ENCODE data around the gene AFDN.

Gene AFDN

DNA sequence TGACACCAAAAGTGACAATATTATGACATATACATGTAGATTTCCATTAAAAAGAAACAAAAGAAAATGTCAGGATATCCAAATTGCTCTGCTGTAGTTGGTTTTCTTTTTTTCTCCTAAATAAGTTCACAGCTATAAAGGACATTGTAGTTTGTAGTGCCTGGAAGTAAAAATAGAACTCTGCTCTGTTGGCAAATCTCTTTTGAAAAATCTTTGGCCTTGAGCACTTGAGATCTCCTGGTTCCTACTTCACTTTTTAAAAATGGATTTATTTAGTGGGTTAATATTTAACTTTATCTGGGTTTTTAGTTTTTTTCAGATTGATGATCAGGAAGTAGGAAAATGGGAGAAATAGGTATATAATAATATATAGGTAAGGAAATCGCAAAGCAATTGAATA, 52.9 kb downstream of the AFDN start:
- DNase-seq = no peak

GRCh38 chr6:167881327-167881726, 54.6 kb downstream of the AFDN start:
- no peak for DNase-seq

GRCh38 chr6:167882244-167882643, 55.5 kb downstream of the AFDN start:
- no peak for DNase-seq

DNA sequence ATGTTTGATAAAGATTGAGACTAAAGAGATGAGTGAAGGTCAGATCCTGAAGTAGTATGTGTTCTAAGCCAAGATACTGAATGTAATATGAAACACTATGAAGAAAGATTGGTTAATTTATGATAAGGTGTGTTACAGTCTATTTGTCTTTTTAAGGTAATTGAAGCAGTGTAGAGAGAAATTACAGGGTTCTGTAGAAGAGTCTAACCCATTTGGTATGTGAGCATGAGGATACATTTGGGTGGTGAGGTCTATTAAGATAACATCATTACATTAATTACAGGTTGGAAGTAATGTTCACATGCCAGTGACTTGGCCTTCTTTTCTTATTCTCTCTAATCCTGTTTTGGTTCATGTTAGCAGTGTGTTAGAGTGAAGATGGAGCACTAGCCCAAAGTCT, 61.4 kb downstream of the AFDN start:
- no peak for DNase-seq

- no peak for DNase-seq
Observed at GRCh38 chr6:167892835-167893815, 66.4 kb downstream of the AFDN start.

GRCh38 chr6:167894965-167895364, 68.3 kb downstream of the AFDN start:
- DNase-seq = no peak

- DNase-seq = no peak
Observed at GRCh38 chr6:167896648-167897047, 69.9 kb downstream of the AFDN start.

DNA sequence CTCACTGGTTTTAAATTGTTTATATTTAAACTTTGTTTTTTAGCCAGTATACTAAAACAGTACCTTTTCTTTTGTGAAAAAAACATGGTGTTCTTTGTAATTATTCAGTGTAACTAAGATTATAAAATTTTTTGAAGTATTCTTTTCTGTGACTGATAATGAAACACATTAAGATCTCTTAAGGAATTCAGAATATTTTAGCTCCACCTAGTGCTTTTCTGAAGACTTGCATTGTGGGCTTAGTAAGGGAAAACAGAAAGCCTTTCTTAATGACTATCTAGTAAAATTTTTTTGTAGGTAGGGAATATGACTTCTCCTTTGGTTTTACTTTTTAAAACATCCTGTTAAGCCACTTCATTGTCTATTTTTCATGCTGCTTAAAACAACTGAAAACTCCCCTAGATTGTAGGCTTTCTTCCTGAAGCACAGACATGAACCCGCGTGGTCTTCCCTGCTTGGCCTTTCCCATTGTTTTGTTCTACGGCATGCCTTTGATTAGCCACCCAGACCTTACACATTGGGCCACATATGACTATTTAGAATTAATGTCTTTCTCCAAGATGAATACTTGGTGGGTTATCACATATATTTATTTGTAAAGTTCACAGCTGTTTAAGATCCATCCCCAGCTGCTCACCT, 72.1 kb downstream of the AFDN start:
- no peak for DNase-seq

GRCh38 chr6:167904791-167905190, 78.1 kb downstream of the AFDN start:
- DNase-seq = no peak

DNA sequence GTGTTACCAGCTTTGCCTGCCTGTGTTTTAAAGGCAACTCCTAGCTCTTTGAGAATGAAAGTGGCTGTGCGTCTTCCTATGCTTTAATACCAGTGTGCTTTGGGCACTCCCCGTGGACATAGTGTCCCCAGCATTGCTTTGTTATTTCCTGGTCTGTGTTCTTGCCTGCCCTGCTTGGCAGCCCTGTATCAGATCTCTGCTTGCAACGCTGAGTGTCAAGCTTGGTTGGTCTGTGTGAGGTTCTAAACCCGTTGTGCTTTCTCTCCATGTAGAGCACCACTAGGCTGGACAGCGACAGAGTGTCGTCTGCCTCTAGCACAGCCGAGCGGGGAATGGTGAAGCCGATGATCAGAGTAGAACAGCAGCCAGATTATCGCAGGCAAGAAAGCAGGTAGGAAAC, 80.2 kb downstream of the AFDN start:
- no peak for DNase-seq

GRCh38 chr6:167907837-167908681, 81.3 kb downstream of the AFDN start:
- DNase-seq = no peak

GRCh38 chr6:167910007-167910406, 83.3 kb downstream of the AFDN start:
- no peak for DNase-seq

DNA sequence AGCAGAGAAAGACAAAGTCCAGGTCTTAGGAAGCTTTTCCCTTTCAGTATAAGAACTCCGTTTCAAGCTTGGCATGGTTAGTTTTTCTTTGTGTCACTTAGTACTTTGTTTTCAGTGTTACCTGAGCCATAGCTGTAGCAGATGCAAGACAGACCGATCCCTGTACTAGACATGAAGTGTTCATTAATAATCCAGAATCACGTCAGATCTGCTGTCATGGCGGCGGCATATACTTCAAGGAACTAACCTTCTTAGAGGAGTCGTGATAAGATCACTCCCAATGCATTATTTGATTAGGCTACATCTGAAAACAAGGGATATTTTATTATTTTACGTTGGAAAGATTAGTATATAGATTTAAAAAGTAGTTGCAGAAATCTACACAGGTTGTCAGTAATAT, 83.9 kb downstream of the AFDN start:
- no peak for DNase-seq

DNA sequence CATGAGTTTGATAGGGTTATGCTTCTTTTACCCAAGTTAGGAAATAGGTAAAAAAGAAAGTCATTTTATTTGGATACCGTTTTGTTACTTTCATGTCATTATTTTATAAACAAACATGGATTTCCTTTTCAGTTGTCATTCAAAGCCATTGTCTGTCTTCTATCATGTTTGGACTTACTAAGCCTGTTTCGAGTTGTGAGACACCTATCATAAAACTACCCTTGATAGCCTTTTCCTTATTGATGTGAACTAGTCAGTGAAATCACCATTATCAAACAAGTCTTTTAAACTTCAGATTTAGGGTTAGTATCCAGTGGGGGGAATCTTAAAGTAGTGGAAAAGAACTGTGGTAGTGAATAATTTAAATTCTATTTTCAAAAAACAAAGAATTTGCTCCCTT, 85.8 kb downstream of the AFDN start:
- no peak for DNase-seq

DNA sequence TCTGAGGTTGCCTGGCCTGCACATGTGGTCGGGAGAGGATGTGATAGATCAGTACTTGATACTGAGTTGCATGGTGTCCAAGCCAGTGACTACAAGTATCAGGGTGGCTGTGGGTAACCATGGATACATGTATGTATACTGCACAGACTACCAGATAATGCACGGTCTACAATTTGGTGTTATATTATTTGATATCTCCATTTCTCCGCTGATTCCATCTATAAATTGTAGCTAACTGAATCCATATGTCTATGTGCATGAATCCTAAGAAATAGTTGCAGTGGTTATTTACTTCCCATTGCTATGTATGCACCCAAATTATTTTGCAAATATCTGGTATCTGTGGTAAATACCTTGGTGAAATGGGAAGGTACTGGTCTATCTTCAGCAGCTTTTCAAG, 87.0 kb downstream of the AFDN start:
- no peak for DNase-seq

DNA sequence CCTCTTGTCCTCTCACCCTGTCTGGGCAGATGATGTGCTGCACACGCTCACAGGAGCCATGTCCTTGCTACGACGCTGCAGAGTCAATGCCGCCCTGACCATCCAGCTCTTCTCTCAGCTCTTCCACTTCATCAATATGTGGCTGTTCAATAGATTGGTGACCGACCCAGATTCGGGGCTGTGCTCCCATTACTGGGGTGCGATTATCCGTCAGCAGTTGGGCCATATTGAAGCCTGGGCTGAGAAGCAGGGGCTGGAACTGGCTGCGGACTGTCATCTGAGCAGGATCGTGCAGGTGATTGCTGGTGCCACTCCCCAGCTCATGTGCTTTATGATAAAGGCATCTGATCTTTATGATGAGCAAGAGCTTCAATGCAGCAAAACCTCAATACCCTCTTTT, 88.4 kb downstream of the AFDN start:
- no peak for DNase-seq

DNA sequence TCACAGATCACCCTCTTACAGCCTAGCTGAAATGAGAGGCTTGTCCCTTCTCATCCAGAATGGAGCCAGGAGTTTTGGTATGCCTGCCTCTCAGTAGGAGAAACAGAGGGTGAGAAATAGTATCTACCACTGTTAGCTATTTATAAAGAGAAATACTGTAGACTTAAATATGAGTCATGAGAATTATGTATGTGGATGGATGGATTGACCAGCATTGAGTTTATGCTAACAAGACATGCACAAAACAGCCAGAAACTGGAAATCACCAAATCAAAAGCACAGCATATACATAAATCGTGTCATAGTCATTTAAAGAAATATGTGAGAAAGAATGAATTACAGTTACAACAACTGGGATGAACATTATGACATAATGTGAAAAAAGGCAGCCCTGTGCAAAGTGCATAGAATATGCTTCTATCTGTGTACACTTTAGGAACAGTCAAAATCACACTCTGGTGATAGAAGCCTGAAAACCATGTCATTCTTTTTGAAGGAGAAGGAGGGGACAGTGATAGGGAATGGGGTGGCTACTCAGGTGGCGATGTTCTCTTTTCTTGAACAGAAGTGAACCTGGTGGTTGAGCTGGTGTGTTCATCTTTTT, 90.9 kb downstream of the AFDN start:
- DNase-seq = no peak

DNA sequence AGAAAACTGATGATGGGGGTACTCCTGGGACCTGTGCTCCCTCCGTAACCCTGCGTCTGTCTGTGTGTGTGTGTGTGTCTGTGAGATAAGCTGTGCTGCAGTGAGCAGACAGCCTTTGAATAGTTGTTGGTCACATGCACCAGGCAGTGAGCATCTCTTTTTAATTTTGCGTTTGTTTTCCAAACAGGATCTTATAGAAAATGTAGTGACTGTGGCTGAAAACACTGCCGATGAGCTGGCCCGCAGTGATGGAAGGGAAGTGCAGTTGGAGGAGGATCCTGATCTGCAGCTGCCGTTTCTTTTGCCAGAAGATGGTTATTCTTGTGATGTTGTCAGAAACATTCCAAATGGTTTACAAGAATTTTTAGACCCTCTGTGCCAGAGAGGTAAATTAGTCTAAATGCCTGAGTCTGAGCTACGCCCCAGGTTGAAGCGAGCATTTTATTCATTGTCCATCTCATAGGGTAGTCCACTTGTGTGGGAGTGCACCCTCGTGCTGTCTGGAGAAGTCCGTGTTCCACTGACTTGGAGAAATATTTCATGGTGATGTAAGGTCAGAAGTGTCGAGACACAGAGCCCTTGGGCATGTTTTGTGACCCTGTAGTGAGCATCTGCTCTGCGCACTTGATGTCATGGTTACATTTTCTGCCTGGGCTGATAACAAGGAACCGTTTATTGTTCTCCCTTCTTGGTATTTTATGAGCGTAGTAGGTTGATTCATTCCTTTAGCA, 92.0 kb downstream of the AFDN start:
- DNase-seq = no peak

DNA sequence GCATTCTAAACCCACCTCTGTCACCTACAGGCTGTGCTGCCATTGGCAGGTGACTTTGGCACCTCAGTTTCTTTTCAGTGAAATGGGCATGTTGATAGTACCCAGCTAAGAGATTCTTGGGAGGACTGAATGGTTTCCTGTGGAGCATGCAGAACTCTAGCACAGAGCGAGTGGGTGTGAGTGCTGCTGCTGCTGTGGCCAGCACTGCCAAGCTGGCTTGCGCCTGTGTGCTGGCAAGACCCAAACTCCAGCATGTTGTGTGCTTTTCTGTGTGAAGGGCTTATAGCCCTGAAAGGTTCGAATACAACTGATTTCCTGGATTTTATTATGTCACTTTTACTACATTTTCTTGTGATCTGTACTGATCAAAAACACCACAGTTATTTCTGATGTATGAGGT, 92.6 kb downstream of the AFDN start:
- DNase-seq = no peak

GRCh38 chr6:167920165-167920564, 93.5 kb downstream of the AFDN start:
- no peak for DNase-seq

- no peak for DNase-seq
Observed at GRCh38 chr6:167921831-167922230, 95.1 kb downstream of the AFDN start.

DNA sequence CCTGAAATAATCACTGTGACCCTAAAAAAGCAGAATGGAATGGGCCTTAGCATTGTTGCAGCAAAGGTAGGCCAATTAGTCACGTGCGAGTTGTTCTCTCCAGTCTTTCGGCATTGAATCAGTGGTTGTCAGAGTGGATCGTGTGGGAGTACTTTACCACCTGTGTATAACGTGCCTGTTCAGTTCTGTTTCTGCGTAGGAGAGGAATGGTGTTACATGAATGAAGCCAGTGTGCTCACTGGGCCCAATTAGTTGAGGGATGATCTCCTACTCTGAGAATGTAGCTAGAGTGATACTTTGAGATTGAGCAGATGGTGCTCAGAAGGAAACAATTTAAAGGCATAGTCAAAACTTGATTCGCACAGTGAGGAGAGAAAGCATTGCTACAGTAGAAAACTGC, 98.3 kb downstream of the AFDN start:
- DNase-seq = no peak
